ENCODE results near the gene ZDHHC1.

The ZDHHC1 gene

DNA sequence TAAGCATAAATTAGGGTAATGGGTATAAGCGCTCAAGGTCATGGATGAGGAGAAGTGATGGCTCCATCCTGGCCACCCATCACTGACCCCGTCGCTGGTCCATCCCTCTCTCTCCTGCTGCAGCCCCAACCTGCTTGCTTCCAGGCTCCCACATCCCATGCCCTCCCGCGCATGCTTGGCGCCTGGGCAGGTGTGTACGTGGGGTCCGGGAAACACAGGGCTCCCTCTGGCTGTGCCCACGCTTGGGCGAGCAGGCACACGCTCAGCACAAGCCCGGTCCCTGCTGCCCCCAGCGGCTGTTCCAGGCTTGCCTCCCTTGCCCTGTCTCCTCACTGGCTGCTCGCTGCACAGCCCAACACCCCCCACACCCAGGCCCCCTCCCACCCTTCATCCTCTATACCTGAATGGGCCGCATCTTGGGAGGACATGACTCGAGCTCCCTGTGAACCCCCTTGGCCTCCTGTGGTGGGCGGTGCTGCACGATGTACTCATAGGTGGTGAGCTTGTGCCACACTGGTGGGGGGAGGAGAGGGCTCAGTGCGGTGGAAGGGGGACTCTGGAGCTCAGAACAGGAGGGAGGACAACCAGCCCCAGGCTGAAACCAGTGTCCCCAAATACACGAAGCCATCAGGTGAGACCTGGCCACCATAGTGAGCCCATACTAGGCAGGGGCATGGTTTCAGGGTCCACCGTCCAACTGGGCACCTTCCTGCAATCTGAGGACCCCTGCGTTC lies 18.3 kb downstream of the ZDHHC1 start:
- Histone ChIP-seq H3K27ac (replicated peaks) (no peak overlapping the region), H3K4me3 (replicated peaks; ENCODE audit: insufficient read depth, low read length) (no peak overlapping the region), H3K27me3 (ENCODE audit: insufficient read depth, poor library complexity, severe bottlenecking) (peaks cover 14% of the 10 kb centered on the region)
- no peak for DNase-seq (ENCODE audit: low read depth in 1 of 2, low spot score in 1 of 2)
- TF ChIP-seq, protein P1, sequence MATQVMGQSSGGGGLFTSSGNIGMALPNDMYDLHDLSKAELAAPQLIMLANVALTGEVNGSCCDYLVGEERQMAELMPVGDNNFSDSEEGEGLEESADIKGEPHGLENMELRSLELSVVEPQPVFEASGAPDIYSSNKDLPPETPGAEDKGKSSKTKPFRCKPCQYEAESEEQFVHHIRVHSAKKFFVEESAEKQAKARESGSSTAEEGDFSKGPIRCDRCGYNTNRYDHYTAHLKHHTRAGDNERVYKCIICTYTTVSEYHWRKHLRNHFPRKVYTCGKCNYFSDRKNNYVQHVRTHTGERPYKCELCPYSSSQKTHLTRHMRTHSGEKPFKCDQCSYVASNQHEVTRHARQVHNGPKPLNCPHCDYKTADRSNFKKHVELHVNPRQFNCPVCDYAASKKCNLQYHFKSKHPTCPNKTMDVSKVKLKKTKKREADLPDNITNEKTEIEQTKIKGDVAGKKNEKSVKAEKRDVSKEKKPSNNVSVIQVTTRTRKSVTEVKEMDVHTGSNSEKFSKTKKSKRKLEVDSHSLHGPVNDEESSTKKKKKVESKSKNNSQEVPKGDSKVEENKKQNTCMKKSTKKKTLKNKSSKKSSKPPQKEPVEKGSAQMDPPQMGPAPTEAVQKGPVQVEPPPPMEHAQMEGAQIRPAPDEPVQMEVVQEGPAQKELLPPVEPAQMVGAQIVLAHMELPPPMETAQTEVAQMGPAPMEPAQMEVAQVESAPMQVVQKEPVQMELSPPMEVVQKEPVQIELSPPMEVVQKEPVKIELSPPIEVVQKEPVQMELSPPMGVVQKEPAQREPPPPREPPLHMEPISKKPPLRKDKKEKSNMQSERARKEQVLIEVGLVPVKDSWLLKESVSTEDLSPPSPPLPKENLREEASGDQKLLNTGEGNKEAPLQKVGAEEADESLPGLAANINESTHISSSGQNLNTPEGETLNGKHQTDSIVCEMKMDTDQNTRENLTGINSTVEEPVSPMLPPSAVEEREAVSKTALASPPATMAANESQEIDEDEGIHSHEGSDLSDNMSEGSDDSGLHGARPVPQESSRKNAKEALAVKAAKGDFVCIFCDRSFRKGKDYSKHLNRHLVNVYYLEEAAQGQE (IDR thresholded peaks at IDR 0.05; ENCODE audit: insufficient replicate concordance, low read depth), result no peak
- TF ChIP-seq POLR2AphosphoS5 (IDR thresholded peaks at IDR 0.05; ENCODE audit: low read depth), result no peak
- no peak for TF ChIP-seq SPI1 (IDR thresholded peaks at IDR 0.05; ENCODE audit: borderline replicate concordance, low read depth)
- TF ChIP-seq, protein P2, sequence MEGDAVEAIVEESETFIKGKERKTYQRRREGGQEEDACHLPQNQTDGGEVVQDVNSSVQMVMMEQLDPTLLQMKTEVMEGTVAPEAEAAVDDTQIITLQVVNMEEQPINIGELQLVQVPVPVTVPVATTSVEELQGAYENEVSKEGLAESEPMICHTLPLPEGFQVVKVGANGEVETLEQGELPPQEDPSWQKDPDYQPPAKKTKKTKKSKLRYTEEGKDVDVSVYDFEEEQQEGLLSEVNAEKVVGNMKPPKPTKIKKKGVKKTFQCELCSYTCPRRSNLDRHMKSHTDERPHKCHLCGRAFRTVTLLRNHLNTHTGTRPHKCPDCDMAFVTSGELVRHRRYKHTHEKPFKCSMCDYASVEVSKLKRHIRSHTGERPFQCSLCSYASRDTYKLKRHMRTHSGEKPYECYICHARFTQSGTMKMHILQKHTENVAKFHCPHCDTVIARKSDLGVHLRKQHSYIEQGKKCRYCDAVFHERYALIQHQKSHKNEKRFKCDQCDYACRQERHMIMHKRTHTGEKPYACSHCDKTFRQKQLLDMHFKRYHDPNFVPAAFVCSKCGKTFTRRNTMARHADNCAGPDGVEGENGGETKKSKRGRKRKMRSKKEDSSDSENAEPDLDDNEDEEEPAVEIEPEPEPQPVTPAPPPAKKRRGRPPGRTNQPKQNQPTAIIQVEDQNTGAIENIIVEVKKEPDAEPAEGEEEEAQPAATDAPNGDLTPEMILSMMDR (IDR thresholded peaks at IDR 0.05; ENCODE audit: insufficient read depth, low read length), result no peak
- no peak for TF ChIP-seq GABPA (IDR thresholded peaks at IDR 0.05; ENCODE audit: low read depth)

DNA sequence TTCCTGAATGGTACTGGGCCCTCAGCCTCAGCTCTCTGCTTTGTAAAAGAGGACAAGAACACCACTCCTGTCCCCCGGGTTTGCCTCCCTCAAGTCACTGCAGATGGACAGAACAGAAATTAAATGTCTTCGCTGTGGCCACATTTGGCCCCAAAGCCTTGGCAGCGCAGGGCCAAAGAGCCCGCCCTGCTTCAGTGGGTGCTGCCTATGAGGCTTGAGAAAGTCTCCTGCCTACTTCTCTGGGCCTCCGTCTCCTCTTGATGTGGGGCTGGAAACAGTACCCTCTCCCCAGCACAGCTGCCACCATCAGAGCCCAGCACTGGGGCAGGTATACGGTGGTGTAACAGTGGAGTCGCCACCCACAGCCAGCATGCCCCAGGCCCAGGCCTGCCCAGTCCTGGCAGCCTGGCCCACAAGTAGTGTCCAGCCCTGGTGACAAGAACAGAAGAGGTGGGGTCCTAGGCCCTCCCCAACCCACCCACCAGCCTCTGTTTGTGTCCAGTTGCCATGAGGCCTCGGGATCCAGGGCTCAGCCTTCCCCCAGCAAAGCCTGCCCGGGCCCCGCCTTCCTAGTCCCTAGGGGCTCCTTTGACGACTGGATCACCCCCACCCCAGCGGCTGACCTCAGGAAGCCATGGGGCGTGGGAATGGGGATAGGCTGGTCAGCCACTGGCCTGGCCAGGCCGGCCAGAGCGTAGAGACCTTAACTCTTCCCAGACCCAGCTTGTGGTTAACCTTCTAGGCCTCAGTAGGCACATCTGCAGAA lies 19.1 kb downstream of the ZDHHC1 start:
- TF ChIP-seq GABPA (IDR thresholded peaks at IDR 0.05; ENCODE audit: low read depth), result no peak
- TF ChIP-seq SPI1 (IDR thresholded peaks at IDR 0.05; ENCODE audit: borderline replicate concordance, low read depth), result no peak
- TF ChIP-seq, protein P1 (IDR thresholded peaks at IDR 0.05; ENCODE audit: insufficient replicate concordance, low read depth), result no peak
- no peak for TF ChIP-seq POLR2AphosphoS5 (IDR thresholded peaks at IDR 0.05; ENCODE audit: low read depth)
- TF ChIP-seq, protein P2 (IDR thresholded peaks at IDR 0.05; ENCODE audit: insufficient read depth, low read length), result no peak
- peaks cover 20% of the 10 kb centered on the region for H3K27me3 ChIP-seq (ENCODE audit: insufficient read depth, poor library complexity, severe bottlenecking)

DNA sequence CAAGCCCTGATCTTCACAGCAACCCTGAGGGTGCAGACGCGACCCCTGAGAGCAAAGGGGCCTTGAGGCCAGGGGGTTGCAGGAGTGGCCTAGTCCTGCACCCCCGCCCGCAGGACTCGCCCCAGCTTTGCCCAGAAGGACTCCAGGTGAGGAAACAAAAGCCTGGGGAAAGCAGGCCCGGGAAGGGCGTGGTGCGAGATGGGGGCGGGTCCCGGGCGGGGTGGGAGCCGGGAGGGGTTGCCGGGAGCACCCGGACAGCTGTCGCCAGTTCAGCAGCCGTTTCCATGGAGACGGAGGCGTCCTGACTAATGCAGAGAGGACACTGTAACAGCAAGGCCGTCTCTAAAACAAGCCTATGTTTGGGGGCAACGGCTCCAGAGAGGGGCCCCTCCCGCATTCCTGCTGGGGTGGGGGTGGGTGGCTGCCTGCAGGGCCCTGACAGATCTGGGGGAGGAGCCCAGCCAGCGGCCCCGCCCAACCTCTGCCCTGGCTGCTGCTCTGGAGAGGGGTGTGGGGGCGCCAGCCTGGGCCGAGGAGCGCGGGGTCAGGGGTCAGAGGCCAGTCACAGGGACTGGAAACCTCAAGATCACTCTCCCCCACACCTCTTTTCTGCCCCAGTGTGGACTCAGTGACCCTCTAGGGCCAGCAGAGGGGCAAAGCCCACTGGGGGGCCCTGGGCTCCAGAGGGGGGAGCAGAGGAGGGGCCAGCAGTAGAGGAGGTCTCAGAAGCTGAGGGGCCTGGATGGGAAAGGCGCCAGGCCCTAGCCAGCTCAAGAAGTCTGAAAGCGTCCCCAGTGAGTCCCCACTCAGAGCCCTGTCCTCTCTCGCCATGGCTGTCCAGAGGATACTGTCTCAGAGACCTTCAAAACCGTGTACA lies 19.9 kb downstream of the ZDHHC1 start:
- H3K27ac ChIP-seq (replicated peaks), result no peak overlapping the region
- no peak for DNase-seq (ENCODE audit: low read depth in 1 of 2, low spot score in 1 of 2)
- TF ChIP-seq GABPA (IDR thresholded peaks at IDR 0.05; ENCODE audit: low read depth) (no peak), SPI1 (IDR thresholded peaks at IDR 0.05; ENCODE audit: borderline replicate concordance, low read depth) (no peak)
- TF ChIP-seq, protein P1 (IDR thresholded peaks at IDR 0.05; ENCODE audit: insufficient replicate concordance, low read depth), result no peak
- H3K4me3 ChIP-seq (replicated peaks; ENCODE audit: insufficient read depth, low read length), result no peak overlapping the region
- H3K27me3 ChIP-seq (ENCODE audit: insufficient read depth, poor library complexity, severe bottlenecking), result peaks cover 20% of the 10 kb centered on the region

More for the DNA sequence above, 19.1 kb downstream of the ZDHHC1 start:
- H3K4me3 ChIP-seq (replicated peaks; ENCODE audit: insufficient read depth, low read length), result no peak overlapping the region
- DNase-seq (ENCODE audit: low read depth in 1 of 2, low spot score in 1 of 2), result no peak
- H3K27ac ChIP-seq (replicated peaks), result no peak overlapping the region
